ENCODE data around the gene EPB41L2. TPM values are rescaled to one million over a fixed set of nuclear protein-coding genes. Genes with fewer than 3 reads are reported as not detected.

EPB41L2 gene
- total RNA-seq, 1 experiment from 2014 or later = 74.8 TPM

GRCh38 chr6:130903007-130903406 lies 160.0 kb downstream of the EPB41L2 start:
- POLR2A ChIA-PET = no interaction called here

More at GRCh38 chr6:130903007-130903406, 160.0 kb downstream of the EPB41L2 start:
- Histone ChIP-seq H3K4me3 (replicated peaks in 1 of 2; ENCODE audit: low read depth in 1 of 2, low read length in 2 of 2) (no peak overlapping the region), H3K36me3 (ENCODE audit: control insufficient read depth in 1 of 2, insufficient read depth in 2 of 2, low read length in 2 of 2) (0 out of 4 replicates have a peak, but pooled peaks cover 0 to 4% of the 10 kb centered on the region in 2 experiments), H3K4me1 (ENCODE audit: control insufficient read depth in 1 of 2, insufficient read depth in 2 of 2, low read length in 2 of 2) (peaks cover 6 to 12% of the 10 kb centered on the region in 2 experiments; a peak in 3 of 4 replicates), H4K20me1 (ENCODE audit: insufficient read depth) (no peaks in the 10 kb centered on the region), H3K27ac (ENCODE audit: low read depth, low read length) (no peak overlapping the region), H3K27me3 (ENCODE audit: insufficient read depth, low read length) (no peaks in the 10 kb centered on the region), H3K9me3 (ENCODE audit: control insufficient read depth in 1 of 2, insufficient read depth in 1 of 2, low read depth in 1 of 2, low read length in 2 of 2) (no peaks in the 10 kb centered on the region), H2AFZ (ENCODE audit: low read depth, low read length, poor library complexity, severe bottlenecking) (no peak overlapping the region), H3K79me2 (ENCODE audit: insufficient read depth, low read length) (no peaks in the 10 kb centered on the region), H3K4me2 (ENCODE audit: low read length) (no peak overlapping the region), H3K9ac (ENCODE audit: low read length) (no peak overlapping the region), H3K9me2 (ENCODE audit: insufficient read depth) (no peaks in the 10 kb centered on the region)
- RAD21 ChIA-PET (ENCODE audit: low non-redundant PET in 1 of 2, low total read pairs in 2 of 2, uncharacterized antibody in 2 of 2, unreplicated experiment in 2 of 2) = no interaction called here
- no peak for DNase-seq (ENCODE audit: low read depth, low spot score)
- no peak for TF ChIP-seq POLR2A (IDR thresholded peaks at IDR 0.05; ENCODE audit: borderline replicate concordance, extremely low read depth, insufficient read depth, insufficient read length)
- TF ChIP-seq SRF (IDR thresholded peaks at IDR 0.05; ENCODE audit: low read depth) = no peak
- no peak for TF ChIP-seq ZNF274 (IDR thresholded peaks at IDR 0.05; ENCODE audit: low read depth, low read length)
- TF ChIP-seq SIN3A (IDR thresholded peaks at IDR 0.05; ENCODE audit: low read depth) = no peak
- no peak for TF ChIP-seq JUND (IDR thresholded peaks at IDR 0.05)
- no peak for TF ChIP-seq FOSL1 (IDR thresholded peaks at IDR 0.05; ENCODE audit: low read depth)
- TF ChIP-seq CTCF (IDR thresholded peaks at IDR 0.05 in 2 of 3, conservative IDR thresholded peaks at IDR 0.05 in 1 of 3; ENCODE audit: borderline replicate concordance in 1 of 3, insufficient read depth in 1 of 3, low read depth in 2 of 3, low read length in 2 of 3) = no peak
- no peak for TF ChIP-seq REST (IDR thresholded peaks at IDR 0.05; ENCODE audit: low read depth)
- no peak for TF ChIP-seq YY1 (IDR thresholded peaks at IDR 0.05; ENCODE audit: extremely low read depth, insufficient replicate concordance, low read depth, low read length)
- ATAC-seq = no peak
- no TSS peak for BruUV-seq (replicated peaks)
- CTCF ChIA-PET = no interaction called here
- intact Hi-C loops (cut with micrococcal nuclease) = no loop called here
